Peyer's patch (tissue), 4 donors: ENCODE results near the gene SLC22A1.

Experiments used
- POLR2A ChIP-seq, 2 donors: fragments of 450-650 bp; IDR thresholded peaks; one replicate each; pipeline ENCODE4 v1.5.1; 2017; ENCODE audit warnings: antibody characterized with exemption in 2 of 2, mild to moderate bottlenecking in 2 of 2, moderate library complexity in 2 of 2
- TF ChIP-seq, protein P1 (sequence below), 6 experiments: fragments of 450-650 bp in 4 of 6; fragments of 200-600 bp in 2 of 6; sonication (generic) in 1 of 6; IDR thresholded peaks; one replicate each; pipeline ENCODE4 v1.5.1; 2017 to 2019; ENCODE audit warnings: antibody characterized with exemption in 6 of 6, mild to moderate bottlenecking in 3 of 6, moderate library complexity in 1 of 6

GRCh38 chr6:160080097-160080496 lies 41.5 kb upstream of the SLC22A1 start:
- TF ChIP-seq, protein P1, sequence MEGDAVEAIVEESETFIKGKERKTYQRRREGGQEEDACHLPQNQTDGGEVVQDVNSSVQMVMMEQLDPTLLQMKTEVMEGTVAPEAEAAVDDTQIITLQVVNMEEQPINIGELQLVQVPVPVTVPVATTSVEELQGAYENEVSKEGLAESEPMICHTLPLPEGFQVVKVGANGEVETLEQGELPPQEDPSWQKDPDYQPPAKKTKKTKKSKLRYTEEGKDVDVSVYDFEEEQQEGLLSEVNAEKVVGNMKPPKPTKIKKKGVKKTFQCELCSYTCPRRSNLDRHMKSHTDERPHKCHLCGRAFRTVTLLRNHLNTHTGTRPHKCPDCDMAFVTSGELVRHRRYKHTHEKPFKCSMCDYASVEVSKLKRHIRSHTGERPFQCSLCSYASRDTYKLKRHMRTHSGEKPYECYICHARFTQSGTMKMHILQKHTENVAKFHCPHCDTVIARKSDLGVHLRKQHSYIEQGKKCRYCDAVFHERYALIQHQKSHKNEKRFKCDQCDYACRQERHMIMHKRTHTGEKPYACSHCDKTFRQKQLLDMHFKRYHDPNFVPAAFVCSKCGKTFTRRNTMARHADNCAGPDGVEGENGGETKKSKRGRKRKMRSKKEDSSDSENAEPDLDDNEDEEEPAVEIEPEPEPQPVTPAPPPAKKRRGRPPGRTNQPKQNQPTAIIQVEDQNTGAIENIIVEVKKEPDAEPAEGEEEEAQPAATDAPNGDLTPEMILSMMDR (IDR thresholded peaks at IDR 0.05), result no peak
- no peak for TF ChIP-seq POLR2A (IDR thresholded peaks at IDR 0.05)
